Right lobe of liver (tissue), 6 donors: Measurements from ENCODE around the gene ST6GALNAC5. TPM values are rescaled to one million over a fixed set of nuclear protein-coding genes. Genes with fewer than 3 reads are reported as not detected.

Experiments used
- ATAC-seq, 4 donors: fragments of 200-7000 bp; cut with Tn5 transposase; one replicate each; pipeline ENCODE4 v1.9.1; 2020; ENCODE audit warnings: mild to moderate bottlenecking in 4 of 4, moderate library complexity in 4 of 4
- DNase-seq, 3 donors: peaks; one replicate each; pipeline ENCODE4 v3.0.0-alpha.2; 2020
- H3K27ac ChIP-seq, 3 donors: fragments of 200-600 bp; one replicate each; pipeline ENCODE4 v1.8.0; 2022
- H3K27me3 ChIP-seq, 2 donors: fragments of 200-600 bp; one replicate each; pipeline ENCODE4 v1.8.0; 2022
- H3K36me3 ChIP-seq, 4 donors: fragments of 200-600 bp; sonication (generic) in 1 of 4; one replicate each; pipeline versions ENCODE4 v1.5.1 to v1.8.0; 2017 to 2022; ENCODE audit warnings: control low read depth in 1 of 4
- H3K4me1 ChIP-seq, 4 donors: fragments of 200-600 bp; sonication (generic) in 1 of 4; one replicate each; pipeline versions ENCODE4 v1.5.1 to v1.8.0; 2017 to 2022; ENCODE audit warnings: control low read depth in 1 of 4
- H3K4me3 ChIP-seq, 3 donors: fragments of 200-600 bp; one replicate each; pipeline ENCODE4 v1.8.0; 2022
- H3K9me3 ChIP-seq, 4 donors: fragments of 200-600 bp; sonication (generic) in 1 of 4; one replicate each; pipeline versions ENCODE4 v1.5.1 to v1.8.0; 2017 to 2022; ENCODE audit warnings: control low read depth in 1 of 4
- POLR2A ChIP-seq: fragments of 450-650 bp; IDR thresholded peaks from one replicate; pipeline ENCODE4 v1.6.1; 2017; ENCODE audit warnings: antibody characterized with exemption, mild to moderate bottlenecking
- WGBS: methylation state at CpG from one replicate; pipeline ENCODE4 v1.1.6; 2018; ENCODE audit warnings: low coverage, low lambda C conversion rate; ENCODE audit not compliant: insufficient coverage; ENCODE audit errors: missing lambda C conversion rate; 5-methylcytosine and 5-hydroxymethylcytosine counted together
- intact Hi-C, 2 donors: fragments of 100-400 bp; cut with DNase I; formaldehyde crosslinking; loops; one replicate each; pipeline versions ENCODE4 v1.11.2 to v1.14.1; 2022
- total RNA-seq, 6 experiments: library from RNA; depleted of rRNA in 2 of 6; stranded (reverse); fragments of >200 nt in 2 of 6; fragmentation: NEBNext Ultra II Directional in 3 of 6; extraction: Animal tissue kit (Norgen Biotek cat#: 25700) in 3 of 6; gene quantifications; one replicate each; pipeline versions ENCODE4 v1.1.0 to v1.2.4, GENCODE V29; 2016 to 2023
- TF ChIP-seq, protein P1 (sequence below), 4 donors: fragments of 200-600 bp in 3 of 4; fragments of 450-650 bp in 1 of 4; IDR thresholded peaks; one replicate each; pipeline versions ENCODE4 v1.5.1 to v1.8.0; 2016 to 2022; ENCODE audit warnings: antibody characterized with exemption in 4 of 4, mild to moderate bottlenecking in 2 of 4
- donor health status: DM: no; HTN: yes; CAD: no.
- donor health status: DM: no; HTN: no; CAD: no.
- donor health status: DM: no; HTN: no; CAD: no.
- donor health status: DM: no; HTN: yes; CAD: no.
- donor health status: DM: no; HTN: yes; CAD: no.

Gene ST6GALNAC5
- total RNA-seq, 6 experiments from 2014 or later, result not detected

DNA sequence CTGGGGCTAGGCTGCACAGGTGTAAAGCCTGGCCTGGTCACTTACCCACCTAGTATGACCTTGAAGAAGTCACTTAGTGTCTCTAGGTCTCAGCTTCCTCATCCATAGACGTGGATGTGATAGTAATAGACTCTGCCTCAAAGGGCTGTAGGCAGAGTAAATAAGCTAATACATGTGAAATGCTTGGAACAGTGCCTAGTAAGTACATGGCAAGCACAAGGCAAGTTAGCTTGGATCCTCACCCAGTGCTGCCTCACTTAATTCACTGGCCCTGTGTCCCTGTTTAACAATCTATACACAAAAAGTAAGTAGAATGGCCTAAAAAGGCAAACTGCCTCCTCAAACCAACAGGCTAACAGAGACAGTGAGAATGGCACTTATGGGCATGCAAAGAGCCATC lies 184.1 kb downstream of the ST6GALNAC5 start:
- H3K27me3 ChIP-seq, result no peaks in the 10 kb centered on the region
- intact Hi-C loops, result no loop called here
- ATAC-seq (no peak), DNase-seq (no peak)
- no peak overlapping the region for H3K4me3 ChIP-seq
- no peaks in the 10 kb centered on the region for H3K9me3 ChIP-seq
- H3K4me1 ChIP-seq, result no peaks in the 10 kb centered on the region
- no peaks in the 10 kb centered on the region for H3K36me3 ChIP-seq
- no peak for TF ChIP-seq POLR2A
- H3K27ac ChIP-seq, result no peak overlapping the region
- WGBS, result 14% methylated on average over 1 of the region's 1 CpG

DNA sequence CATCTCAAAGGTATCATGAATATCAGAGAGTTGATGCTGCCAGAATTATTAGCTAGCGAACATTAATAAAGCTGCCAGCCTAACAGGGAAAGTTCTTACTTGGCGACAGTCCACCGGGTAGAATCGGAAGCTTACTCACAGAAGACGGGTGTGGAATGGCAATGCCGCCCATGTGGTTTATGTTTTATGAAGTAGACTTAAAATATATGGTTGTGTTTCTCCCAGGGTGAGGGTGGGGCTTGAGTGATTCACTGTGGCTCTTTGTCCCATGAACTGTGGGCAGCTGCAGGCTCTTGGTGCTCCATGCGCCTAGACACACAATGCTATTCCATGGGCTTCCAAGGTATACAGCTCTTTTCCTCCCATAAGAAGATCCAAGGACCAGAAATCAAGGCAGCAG lies 189.2 kb downstream of the ST6GALNAC5 start:
- Histone ChIP-seq H3K36me3 (no peaks in the 10 kb centered on the region), H3K27ac (no peak overlapping the region), H3K4me1 (no peaks in the 10 kb centered on the region), H3K9me3 (no peaks in the 10 kb centered on the region), H3K27me3 (no peaks in the 10 kb centered on the region), H3K4me3 (no peak overlapping the region)
- 80% methylated on average over 7 of the region's 7 CpGs for WGBS
- no peak for ATAC-seq
- DNase-seq, result no peak
- no peak for TF ChIP-seq POLR2A
- TF ChIP-seq, protein P1, sequence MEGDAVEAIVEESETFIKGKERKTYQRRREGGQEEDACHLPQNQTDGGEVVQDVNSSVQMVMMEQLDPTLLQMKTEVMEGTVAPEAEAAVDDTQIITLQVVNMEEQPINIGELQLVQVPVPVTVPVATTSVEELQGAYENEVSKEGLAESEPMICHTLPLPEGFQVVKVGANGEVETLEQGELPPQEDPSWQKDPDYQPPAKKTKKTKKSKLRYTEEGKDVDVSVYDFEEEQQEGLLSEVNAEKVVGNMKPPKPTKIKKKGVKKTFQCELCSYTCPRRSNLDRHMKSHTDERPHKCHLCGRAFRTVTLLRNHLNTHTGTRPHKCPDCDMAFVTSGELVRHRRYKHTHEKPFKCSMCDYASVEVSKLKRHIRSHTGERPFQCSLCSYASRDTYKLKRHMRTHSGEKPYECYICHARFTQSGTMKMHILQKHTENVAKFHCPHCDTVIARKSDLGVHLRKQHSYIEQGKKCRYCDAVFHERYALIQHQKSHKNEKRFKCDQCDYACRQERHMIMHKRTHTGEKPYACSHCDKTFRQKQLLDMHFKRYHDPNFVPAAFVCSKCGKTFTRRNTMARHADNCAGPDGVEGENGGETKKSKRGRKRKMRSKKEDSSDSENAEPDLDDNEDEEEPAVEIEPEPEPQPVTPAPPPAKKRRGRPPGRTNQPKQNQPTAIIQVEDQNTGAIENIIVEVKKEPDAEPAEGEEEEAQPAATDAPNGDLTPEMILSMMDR (IDR thresholded peaks at IDR 0.05), result no peak
- intact Hi-C loops, result no loop called here

DNA sequence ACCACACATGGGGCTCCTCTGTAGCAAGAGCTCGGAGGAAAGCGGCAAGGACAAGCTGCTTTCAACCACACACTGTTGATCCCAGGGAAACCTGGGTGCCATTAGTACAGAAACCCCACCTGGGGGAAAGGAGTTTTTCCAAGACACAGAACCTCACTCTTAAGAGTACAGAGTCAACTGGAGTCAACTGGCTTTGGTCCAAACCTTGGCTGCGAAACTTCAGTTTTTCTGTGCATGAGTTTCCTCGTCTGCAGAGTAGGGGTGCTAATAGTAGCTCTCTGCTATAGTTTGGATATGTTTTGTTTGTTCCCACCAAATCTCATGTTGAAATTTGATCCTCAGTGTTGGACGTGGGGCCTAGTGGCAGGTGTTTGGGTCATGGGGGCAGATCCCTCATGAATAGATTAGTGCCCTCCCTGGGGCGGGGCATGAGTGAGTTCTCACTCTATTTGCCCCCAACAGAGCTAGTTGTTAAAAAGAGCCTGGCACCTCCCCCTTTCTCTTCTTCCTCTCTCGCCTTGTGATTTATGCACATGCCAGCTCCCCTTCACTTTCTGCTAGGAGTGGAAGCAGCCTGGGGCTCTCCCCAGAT lies 190.8 kb downstream of the ST6GALNAC5 start:
- H3K4me3 ChIP-seq, result no peak overlapping the region
- no peak for TF ChIP-seq POLR2A
- TF ChIP-seq, protein P1 (IDR thresholded peaks at IDR 0.05), result no peak
- DNase-seq, result no peak
- intact Hi-C loops, result no loop called here
- no peak for ATAC-seq
- H3K36me3 ChIP-seq, result no peaks in the 10 kb centered on the region
- no peaks in the 10 kb centered on the region for H3K9me3 ChIP-seq
- H3K27me3 ChIP-seq, result no peaks in the 10 kb centered on the region
- H3K27ac ChIP-seq, result no peak overlapping the region
- WGBS, result 34% methylated on average over 6 of the region's 7 CpGs
- H3K4me1 ChIP-seq, result no peaks in the 10 kb centered on the region

DNA sequence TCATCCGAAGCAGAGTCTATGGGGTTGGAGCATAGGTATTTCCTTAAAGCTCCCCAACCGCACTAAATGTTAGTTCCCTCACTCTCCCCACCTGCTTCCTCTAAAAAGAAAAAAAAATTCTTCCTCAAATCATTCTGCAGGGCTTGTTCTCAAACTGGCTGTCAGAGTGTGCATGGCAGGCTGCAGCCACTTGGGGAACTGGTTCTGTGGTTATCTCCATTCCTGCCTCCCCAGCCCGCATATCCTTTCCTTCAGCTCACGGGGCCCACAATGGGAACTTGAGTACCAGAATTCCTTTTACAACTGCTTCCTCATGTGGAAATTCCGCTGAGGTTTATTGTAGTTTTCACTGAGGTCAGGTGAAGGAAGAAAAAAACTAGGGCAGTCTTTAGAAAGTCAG lies 192.7 kb downstream of the ST6GALNAC5 start:
- TF ChIP-seq POLR2A, result no peak
- TF ChIP-seq, protein P1 (IDR thresholded peaks at IDR 0.05), result no peak
- intact Hi-C loops, result no loop called here
- ATAC-seq, result no peak
- no peak overlapping the region for H3K4me3 ChIP-seq
- no peaks in the 10 kb centered on the region for H3K36me3 ChIP-seq
- H3K27me3 ChIP-seq, result no peaks in the 10 kb centered on the region
- H3K4me1 ChIP-seq, result no peaks in the 10 kb centered on the region
- no peak for DNase-seq
- H3K27ac ChIP-seq, result no peak overlapping the region
- H3K9me3 ChIP-seq, result no peaks in the 10 kb centered on the region
- WGBS, result 28% methylated on average over 5 of the region's 5 CpGs

DNA sequence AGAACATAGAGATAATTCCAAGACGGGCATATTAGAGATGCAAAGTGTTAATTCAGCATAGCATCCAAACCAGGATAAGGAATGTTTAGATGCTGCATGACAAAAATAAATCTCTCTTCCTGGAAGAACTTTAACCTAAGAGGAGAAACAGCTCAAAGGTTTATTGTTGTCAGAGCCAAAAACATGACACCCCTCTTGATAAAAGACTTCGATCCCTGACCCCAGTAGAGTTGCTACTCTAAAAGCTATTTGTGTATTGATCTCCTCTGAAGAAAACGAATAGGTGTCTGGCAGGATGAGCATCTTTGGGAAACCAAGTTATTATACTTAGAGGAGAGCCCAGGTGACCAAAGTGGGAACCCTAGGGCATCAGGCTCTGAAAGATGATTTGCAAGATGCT lies 193.9 kb downstream of the ST6GALNAC5 start:
- WGBS, result 39% methylated on average over 3 of the region's 3 CpGs
- Histone ChIP-seq H3K4me3 (no peak overlapping the region), H3K4me1 (no peaks in the 10 kb centered on the region), H3K9me3 (no peaks in the 10 kb centered on the region), H3K36me3 (no peaks in the 10 kb centered on the region), H3K27ac (no peak overlapping the region), H3K27me3 (no peaks in the 10 kb centered on the region)
- TF ChIP-seq, protein P1 (IDR thresholded peaks at IDR 0.05), result no peak
- TF ChIP-seq POLR2A, result no peak
- ATAC-seq (no peak), DNase-seq (no peak)
- intact Hi-C loops, result no loop called here
